ENCODE data around the gene OR2A12.

The OR2A12 gene

DNA sequence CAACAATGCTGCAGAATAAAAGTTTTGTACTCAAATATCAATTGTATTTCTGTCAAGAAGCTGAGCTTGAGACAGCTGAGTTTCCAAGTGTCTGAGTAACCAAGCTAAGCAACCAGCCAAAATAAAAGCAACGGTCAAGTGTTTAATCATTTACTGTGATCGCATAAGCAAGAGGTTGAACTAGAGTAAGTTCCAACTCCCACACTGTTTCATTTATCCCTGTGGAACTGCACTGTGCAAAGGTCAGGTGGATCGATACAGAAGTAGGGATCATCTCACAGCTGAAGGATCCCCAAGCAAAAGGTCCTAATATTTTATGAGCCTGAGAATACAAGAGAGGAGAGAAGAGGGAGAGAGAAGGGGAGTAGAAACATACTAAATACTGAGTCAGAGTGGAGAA is 58.3 kb downstream of the OR2A12 start:
- H3K9me3 ChIP-seq (ENCODE audit: control insufficient read depth, low read length), result no peaks in the 10 kb centered on the region
- 89 to 100% methylated on average over 1 of the region's 3 CpGs for WGBS, 2 experiments (ENCODE audit: insufficient coverage in 2 of 2)
- H3K4me1 ChIP-seq (ENCODE audit: control insufficient read depth, insufficient read depth, low read length, poor library complexity, severe bottlenecking), result no peaks in the 10 kb centered on the region
- no peak overlapping the region for H3K27ac ChIP-seq (ENCODE audit: low read depth, low read length, severe bottlenecking)
- H3K4me3 ChIP-seq (ENCODE audit: extremely low read depth, insufficient read depth, low read length, poor library complexity, severe bottlenecking), result no peak overlapping the region
- H3K36me3 ChIP-seq (ENCODE audit: control insufficient read depth, insufficient read depth, low read length), result no peaks in the 10 kb centered on the region

GRCh38 chr7:144148224-144148827 is 62.2 kb downstream of the OR2A12 start:
- Histone ChIP-seq H3K4me1 (ENCODE audit: control insufficient read depth, insufficient read depth, low read length, poor library complexity, severe bottlenecking) (no peaks in the 10 kb centered on the region), H3K9me3 (ENCODE audit: control insufficient read depth, low read length) (no peaks in the 10 kb centered on the region), H3K4me3 (ENCODE audit: extremely low read depth, insufficient read depth, low read length, poor library complexity, severe bottlenecking) (no peak overlapping the region), H3K36me3 (ENCODE audit: control insufficient read depth, insufficient read depth, low read length) (no peaks in the 10 kb centered on the region), H3K27ac (ENCODE audit: low read depth, low read length, severe bottlenecking) (no peak overlapping the region)
- WGBS, 2 experiments (ENCODE audit: insufficient coverage in 2 of 2), result 60% methylated on average over 1 of the region's 2 CpGs; no CpG with 5 or more reads in 1 of the 2 experiments
